Stimulated activated CD8-positive, alpha-beta memory T cell treated with anti-CD3 and anti-CD28 coated beads, Interleukin-15, amount 100 ng/mL, for 48 hours (primary cell): ENCODE results near the gene FITM1.

ENCODE experiments used
- DNase-seq, 2 donors: peaks; one replicate each; pipeline ENCODE4 v3.0.0-alpha.2; 2020; ENCODE audit warnings: low read depth in 2 of 2

Gene FITM1

DNA sequence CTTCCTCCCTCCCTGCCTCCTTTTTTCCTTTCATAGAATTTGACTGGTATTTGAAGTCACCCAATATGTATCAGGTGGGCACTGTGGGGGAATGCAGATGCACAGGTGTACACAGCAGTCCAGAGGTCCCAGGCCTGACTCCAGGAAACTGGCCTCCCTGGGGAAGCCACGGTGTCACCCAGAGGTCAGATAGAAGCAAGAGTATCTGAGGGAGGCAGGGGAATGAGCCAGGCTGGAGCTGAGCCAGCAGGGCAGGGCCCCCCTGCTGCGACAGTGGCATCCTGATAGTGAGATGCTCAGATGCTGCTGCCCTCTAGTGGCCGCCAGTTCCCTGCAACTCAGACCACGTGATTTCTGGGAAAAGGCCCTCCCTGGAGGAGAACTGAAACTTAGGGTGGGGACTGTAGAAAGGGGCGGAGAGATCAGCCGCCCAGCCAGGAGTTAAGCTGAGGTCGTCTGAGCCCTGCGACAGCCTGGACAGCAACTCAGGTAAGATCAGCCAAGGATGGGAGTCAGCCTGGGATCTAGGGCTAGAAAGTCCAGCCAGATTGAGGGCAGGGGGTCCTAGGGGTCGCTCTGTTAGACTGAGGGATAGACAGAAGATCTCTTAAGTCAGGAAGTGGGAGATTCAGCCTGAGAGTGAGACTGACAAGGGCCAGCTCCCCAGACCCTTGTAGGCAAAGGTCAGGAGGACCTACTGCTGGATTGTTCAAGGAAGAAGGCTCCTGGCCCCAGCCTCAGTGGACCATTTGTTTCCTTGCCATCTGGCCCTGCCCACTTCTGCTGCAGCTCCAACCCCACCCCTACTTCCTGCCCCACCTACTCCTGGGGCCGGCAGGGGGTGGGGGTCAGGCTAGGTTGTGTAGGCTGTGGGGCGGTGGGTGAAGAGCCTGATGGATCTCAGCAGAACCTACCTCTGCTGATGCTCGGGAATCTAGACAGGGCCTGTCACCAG lies 30.7 kb downstream of the FITM1 start, which contains the start of gene IRF9:
IRF9 (plus strand) TSS at position 416 of the 955 bp plus-strand sequence. CDS start 880 bp downstream, outside the sequence.
- peak; percentile 90 to 93 for DNase-seq

- no peak for DNase-seq
Observed at GRCh38 chr14:24162093-24162492, 31.6 kb downstream of the FITM1 start.

DNA sequence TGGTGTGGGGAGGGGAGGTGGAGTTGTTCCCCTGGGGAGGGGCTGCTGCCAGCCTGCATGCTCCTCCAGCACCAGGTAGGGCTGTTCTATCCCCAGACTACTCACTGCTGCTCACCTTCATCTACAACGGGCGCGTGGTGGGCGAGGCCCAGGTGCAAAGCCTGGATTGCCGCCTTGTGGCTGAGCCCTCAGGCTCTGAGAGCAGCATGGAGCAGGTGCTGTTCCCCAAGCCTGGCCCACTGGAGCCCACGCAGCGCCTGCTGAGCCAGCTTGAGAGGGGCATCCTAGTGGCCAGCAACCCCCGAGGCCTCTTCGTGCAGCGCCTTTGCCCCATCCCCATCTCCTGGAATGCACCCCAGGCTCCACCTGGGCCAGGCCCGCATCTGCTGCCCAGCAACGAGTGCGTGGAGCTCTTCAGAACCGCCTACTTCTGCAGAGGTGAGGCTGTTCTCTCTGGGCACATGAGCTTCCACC lies 34.1 kb downstream of the FITM1 start:
- DNase-seq = no peak

- DNase-seq = no peak
Observed at GRCh38 chr14:24165785-24166184, 35.3 kb downstream of the FITM1 start.

- DNase-seq = no peak
Observed at GRCh38 chr14:24167469-24168114, 37.1 kb downstream of the FITM1 start.

GRCh38 chr14:24171422-24172260 lies 41.2 kb downstream of the FITM1 start, which contains the start of gene REC8:
Gene REC8, plus strand, starts transcription at chr14:24172080. Its CDS starts 473 bp downstream, at chr14:24172553.
- DNase-seq = peak; percentile 58 to 79

DNA sequence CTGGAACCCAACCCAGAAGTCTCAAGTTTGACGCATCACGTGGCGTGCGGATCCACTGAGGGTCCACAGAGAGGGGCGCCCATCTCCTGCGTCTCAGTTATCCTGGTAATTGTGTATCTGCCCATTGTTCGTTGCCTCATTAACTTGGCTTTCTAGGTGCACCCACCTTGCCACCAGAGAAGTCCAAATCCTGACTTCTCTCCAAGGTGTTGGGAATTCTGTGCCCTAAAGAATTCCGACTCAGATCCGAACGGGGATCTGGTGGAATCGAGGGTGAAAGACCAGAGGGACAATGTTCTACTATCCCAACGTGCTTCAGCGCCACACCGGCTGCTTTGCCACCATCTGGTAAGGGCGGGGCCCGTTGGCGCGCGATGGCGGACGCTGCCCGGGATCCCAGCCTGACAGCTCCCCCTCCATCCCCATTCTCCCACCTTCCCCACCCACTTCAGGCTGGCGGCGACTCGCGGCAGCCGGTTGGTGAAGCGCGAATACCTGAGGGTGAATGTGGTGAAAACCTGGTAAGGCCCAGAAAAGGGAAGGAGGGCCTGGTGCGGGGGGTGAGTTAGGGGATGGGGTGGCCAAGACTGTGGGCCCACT lies 41.9 kb downstream of the FITM1 start:
- DNase-seq = no peak

DNA sequence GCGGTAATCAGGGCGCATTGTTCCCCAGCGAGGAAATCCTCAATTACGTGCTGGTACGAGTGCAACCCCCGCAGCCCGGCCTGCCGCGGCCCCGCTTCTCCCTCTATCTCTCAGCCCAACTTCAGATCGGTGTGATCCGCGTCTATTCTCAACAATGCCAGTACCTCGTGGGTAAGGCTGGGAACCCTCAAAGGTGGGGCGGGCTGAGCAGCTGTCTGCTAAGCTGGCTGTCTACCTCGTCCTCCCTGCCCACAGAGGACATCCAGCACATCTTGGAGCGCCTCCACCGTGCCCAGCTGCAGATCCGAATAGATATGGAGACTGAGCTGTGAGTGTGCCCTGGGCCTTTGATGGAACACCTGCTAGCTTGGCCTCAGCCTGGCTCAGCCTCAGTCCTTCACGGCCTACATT lies 42.4 kb downstream of the FITM1 start:
- no peak for DNase-seq

DNA sequence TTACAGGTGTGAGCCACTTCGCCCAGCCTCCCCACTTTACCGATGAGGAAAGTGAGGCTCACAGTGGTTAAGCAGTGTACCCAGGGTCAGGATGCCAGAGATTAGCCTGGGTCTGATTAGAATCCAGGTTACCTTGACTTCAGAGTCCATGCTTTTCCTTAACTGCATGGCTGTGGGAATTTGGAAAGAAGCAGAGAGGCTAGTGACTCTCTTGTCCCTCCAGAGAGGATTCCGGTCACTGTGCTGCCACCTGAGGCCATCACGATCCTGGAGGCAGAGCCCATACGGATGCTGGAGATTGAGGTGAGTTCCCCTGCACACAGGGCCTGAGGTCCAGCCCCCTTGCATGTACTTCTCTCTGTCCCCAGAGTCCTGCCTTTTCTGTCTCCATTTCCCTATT lies 46.1 kb downstream of the FITM1 start:
- DNase-seq = no peak

GRCh38 chr14:24177041-24177825 lies 46.8 kb downstream of the FITM1 start:
- DNase-seq = no peak

DNA sequence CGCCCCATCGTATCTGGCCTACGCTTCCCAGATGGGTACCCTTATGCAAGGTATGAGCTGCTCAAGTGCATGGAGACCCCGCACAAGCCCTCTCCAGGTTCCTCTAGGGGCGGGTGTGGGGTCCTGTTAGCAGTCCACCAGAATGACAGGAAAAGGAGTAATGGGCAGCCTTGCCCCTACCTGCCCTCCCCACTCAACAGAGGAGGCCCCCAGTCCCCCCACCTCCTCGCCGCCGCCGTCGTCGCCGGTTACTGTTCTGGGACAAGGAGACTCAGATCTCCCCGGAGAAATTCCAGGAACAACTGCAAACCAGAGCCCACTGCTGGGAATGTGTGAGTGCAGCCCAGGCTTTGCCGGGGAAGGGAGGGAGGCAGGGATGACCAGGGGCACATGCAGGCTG lies 47.4 kb downstream of the FITM1 start:
- no peak for DNase-seq

DNA sequence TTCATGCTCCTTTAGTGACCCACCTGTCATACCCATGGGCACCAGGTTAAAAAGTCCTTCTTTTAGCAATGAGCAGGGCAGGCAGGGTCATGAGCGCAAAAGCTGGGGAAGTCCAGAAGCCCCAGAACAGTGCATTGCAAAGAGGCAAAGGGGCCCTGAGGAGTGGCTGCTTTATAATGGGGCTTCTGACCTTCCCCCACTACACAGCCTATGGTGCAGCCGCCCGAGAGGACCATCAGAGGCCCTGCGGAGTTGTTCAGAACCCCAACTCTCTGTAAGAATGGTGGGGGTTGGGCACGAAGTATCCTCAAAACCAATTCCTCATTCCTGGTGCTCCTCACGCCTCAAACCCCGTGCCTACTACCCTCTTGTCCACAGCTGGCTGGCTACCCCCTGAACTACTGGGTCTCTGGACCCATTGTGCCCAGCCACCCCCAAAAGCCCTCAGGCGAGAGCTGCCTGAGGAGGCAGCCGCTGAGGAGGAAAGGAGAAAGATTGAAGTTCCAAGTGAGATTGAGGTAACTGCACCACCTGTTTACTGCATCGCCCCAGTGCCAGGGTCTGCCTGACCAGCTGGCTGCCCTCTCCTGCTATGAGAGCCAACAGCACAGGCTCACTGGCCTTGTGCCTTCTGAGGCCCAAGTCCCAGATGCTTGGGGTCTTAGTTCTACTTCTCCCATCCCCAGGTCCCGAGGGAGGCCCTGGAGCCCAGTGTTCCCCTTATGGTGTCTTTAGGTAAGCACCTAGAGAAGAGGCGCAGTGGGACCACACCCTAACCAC lies 48.1 kb downstream of the FITM1 start:
- DNase-seq = no peak

DNA sequence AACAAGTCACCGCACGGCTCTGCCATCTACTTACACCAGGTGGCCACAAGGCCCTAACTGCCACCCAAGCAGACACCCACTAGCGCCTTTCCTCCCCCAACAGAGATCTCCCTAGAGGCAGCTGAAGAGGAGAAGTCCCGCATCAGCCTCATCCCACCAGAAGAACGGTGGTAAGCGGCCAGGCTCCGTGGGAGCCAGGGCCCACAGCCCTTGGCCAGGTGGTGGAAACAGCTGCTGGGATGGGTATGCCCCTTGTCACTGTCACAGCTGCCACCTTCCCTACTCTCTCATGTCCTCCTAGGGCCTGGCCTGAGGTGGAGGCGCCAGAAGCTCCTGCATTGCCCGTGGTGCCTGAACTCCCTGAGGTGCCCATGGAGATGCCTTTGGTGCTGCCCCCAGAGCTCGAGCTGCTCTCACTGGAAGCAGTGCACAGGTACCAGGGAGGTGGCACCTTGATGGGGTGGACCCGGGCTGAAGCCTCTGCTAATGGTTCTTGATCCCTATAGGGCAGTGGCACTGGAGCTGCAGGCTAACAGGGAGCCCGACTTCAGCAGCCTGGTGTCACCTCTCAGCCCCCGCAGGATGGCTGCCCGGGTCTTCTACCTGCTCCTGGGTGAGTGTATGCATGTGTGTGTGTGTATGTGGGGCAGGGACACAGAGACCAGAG lies 49.0 kb downstream of the FITM1 start:
- DNase-seq = no peak

- DNase-seq = no peak
Observed at GRCh38 chr14:24179961-24180796, 49.7 kb downstream of the FITM1 start.

DNA sequence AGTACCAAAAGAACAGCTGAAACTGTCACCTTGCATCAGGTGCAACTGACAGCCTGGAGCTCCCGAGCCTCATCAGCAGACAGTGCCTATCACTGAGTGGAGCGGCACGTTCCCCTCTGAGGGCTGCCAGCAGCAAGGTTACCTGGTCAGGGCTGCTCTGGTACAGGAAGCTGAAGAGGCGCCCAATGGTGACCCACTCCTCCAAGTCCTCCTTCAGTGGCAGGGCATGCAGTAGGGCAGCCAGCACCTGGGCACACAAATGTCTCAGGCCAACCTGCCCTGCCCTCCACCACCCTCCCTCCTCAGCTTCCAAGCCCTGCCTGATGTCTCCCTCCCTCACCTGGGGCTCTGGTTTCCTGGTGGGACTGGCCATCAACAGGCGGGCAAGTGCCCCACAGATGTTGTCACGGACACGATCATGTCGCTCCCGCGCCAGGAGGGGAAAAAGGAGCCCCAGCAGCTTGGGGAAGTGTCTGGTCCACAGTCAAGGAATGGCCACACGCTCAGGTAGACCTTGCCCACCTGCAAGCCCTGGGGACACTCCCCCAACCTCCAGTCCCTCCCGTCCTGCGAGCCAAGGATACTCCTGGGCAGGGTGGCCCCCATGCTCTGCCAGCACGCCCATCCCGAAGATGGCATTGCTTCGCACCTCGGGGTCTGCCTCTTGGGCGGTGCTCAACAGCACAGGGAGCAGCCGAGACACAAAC lies 51.1 kb downstream of the FITM1 start:
- DNase-seq = no peak
